Fibroblast of skin of left quadriceps (primary cell): ENCODE data around the gene CADM1.
A peak's percentile ranks its signal among the peaks of the same experiment; 100 is the strongest.

Source experiments
- DNase-seq, 2 experiments: peaks; one replicate each; pipeline ENCODE4 v3.0.0-alpha.2; 2013; ENCODE audit warnings: low read depth in 2 of 2

Gene CADM1

DNA sequence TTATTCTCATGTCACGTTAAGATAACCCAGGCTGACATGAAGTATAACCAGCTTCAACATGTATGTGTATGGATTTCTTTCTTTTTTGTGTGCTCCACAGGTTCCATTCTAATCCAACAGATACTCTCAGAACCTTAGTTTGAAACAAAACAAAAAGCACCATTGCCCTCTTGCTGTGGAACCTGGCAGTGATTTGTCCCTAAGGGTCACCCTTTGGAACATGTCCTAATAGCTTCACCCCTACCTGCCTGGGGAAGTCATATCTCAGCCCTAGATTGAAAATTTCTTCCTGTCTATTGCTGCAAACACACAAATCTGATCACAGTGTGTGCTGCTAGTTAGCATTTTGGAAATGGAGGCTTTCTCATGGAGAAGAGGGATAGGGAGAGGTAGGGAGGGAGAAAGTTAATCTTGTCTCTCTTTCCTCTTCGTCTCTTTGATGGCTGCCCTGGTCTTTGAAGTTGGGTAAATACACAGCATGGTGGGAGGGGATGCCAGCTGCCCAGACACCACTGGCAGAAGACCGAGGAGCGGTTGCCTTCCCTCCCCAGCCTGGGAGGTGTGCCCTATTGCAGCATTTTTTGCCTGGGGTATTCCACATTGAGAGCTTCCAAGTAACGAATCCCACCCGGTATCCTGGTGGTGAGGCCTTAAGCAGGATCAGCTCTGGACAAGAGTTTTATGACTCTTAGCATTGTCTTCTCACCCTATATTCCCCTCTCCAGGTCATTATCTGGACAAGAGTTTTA, 11.6 kb upstream of the CADM1 start:
- no peak for DNase-seq

DNA sequence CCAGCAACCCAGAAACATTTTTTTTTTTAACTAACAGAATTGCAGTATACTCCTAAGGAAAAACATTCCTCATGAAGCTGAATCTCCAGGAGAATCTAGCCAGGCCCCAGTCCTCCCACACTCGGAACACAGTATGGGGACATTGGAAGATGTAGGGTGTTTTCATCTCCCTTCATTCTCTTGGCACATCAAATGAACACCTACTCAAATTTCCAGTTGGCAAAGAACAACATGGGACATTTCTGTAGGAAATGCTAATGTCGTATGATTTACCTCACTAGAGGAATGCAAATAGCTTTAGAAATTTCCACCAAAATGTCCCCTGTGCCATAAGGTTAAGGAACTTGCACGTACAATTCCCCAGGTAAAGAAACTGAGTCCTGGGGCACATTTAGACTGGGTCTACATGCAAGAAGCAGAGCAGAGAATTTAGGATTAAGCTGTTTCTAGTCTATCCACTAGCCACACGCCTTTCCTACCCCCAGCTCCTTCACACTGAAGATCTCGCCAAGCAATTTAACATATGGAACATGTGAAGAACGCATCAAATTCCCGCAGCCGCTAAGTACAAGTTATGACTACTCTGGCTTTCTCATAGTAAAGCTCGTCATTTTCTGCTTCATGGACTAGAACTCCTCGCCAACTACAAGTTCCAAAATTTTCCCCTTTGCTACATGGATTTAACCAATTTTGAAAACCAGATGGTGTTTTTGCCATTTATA, 2.9 kb upstream of the CADM1 start:
- no peak for DNase-seq

DNA sequence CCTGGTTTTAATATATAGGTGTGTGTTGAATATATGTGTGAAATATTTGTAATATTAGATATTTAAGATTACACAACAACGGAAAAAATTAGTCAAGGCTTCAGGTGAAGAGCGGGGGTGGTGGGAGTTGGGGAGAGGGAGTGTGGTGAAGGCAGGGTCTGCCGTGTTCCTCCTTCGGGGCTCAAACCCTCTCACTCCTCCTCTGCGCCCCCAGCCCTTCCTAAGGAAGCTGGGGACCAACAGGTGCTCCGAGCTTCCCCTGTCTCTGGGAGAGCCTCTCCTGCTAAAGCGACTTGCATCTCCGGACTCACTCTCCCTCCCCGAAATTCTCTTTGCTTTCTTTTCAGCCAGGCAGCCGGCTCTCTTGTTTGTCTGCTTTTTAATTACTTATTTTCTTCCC, 960 bp upstream of the CADM1 start:
- DNase-seq, result no peak

DNA sequence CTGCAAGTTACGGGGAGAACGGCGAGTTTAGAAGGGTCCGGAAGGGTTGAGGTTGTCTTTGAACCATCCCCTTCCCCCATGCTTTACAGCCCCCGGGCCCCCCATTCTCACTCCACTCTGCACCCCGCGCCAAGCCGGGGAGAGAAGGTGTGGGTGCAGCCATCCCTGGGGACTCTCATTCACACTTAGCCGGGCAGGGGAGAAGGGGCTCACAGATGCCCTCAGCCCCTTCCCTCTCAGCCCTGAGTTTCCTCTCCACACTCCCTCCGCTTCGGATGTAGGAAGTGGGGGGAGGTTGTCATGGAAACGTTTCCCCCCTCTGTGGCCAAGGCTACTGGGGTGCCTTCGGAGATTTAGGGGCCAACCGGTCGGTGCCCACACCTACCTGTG, 334 bp downstream of the CADM1 start:
- DNase-seq, result no peak

DNA sequence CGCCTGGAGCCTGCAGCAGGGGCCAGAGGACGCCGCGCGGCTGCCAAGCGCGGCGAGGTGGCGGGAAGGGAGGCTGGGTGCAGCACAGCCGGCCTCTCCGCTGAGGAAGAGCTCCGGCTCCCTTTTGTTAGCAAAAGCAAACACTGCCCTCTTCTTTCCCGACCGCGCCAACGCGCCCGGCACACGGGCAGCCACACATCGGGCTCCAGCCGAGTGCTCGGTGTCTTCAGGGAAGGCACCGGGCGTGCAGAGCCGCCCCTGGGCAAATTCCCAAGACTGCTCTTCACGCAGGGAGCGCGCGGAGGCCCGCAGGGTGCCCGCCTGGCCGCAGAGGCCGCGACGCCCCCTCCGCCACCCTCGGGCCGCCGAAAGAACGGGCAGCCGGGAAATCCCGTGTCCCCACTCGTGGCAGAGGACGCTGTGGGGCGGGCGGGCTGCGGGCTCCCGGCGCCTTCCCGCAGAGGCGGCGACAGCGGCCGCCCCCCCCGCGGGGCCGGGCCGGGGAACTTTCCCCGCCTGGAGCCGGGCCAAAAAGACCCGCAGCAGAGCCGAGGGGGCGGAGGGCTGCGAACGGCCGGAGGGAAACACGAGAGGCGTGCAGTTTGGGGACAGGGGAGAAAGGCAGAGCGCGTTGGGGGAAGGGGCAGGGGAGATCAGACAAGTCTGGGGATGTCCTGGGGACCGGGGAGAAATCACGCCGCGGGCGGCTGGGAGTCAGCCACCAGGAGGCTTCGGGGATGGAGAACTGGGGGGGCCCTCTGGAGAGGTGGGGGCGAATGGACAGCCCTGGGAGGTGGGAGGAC, 931 bp downstream of the CADM1 start:
- DNase-seq, result peak; percentile 49 to 53

DNA sequence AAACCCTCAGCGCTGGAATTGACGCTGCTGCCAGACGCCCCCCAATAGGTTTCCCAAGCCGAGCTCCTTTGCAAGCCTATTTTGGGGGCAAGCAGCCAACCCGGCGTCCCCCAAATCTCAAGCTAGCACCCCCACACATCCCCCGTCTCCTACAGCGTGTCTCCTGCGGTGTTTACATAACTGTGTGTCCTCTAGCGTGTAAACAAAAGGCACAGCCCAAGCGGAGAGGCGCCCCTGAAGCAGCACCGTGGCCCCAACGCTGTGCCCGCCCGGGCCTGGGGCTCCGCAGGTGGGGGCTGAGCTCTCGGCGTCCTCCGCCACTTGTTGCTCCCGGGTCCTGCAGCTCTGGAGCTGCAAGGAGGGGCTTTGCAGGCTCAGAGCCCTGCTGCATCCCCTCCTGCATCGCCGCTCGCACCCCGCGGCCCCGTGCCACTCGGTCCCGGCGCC, 1.6 kb downstream of the CADM1 start:
- DNase-seq, result no peak

DNA sequence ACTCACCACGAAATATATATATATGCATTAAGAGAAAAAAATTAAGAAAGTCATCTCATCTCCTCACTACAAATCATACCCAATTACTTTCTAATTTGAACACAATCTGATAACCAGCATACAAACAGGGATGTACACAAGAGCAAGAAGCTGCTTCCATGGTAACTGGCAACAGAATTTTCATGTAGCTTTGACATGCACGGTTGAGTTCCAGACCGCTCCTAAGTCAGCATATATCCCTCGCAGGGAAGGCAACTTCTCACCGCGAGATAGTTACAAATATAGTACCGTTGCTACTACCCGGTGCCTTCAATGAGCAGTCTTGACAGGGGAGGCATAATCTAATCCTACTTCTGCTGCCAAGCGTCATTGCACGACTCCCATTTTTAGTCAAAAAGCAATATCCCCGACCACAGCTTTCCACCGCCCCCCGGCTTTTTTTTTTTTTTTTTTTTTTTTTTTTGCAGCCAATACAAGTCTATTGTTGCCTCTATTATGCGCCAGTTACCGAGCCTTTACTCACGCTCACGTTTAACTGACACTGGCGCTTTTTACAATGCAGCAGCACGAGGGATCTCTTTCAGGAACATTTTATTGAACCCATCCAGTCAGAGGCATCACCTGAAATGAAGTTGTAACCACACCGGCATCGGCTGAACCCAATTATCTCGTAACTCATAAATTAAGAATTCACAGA, 2.2 kb downstream of the CADM1 start:
- no peak for DNase-seq

DNA sequence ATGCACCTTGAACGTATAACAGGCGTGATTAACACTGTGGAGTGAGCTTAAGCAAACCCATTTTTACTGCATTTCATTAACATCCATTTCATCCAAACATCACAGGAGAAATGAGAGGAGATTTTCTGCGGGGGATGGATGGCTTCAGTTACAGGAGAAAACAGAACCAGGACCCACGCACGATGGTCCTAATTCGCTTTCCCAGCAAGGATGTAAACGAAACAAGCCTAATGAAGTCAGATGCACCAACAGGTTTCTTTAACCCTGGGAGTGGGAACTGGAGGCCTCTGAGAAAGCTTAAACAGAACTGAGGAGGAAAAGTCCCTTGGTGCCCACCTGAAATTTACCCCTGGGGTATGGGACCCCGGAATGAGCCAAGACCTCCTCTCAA, 2.7 kb downstream of the CADM1 start:
- no peak for DNase-seq

DNA sequence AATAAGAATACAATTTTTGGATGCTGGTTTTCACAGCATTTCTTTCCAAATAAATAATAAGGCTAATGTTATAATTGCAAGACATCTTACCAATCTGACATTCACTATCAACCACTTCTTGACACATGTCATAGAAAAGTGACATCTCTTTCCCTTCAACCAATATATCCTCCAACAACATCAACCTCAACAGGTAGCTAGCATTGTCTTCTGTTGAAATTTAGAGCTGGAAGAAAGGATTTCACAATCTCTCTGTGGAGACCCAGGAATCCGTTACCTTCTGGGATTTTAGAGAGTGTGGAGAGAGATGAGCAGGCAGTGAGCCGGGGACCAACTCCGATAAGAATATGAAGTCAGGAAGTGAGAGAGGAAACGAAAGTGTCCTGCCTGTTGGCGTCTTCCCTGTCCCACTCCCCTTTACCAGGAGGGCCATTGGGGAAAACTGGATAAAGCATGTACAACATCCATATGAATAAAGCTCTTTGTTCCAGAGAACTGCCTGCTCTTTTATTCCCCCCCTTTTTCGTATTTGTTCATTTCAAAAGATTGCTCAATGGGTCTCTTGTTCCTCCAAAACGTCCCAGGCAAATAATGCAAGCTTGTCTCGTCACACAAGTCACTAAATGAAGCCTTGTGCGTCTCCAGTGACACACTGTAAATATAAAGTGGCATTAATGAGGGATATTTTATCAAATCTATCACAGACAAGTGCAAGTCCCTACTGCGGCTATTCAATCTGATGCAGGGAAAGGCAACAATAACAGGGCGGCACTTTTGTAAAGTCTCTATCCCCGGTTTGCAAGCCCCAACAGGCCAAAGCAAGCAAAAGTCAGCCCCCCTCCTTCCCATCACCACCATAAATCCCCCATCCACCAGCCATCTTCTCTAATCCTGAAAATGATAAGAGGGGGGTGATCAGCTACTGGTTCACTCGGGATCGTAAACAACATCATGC, 3.4 kb downstream of the CADM1 start:
- DNase-seq, result no peak

DNA sequence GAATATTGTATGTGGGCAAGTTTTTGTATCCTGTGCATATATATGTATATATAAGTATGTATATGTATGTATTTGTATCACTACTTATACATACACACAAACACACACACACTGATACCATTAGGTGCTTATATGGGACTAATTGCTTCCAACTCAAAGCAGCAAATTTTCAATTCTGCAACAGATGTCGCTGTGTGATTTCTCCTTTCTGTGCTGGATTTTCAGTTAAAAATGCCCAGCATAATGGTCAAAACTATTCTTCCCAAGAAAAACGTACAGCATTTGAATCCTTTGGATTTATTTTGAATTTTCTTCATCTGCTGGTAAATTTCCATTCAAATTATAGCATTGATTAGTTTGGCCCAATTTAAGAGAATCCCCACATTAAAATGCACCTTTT, 4.3 kb downstream of the CADM1 start:
- DNase-seq, result no peak

DNA sequence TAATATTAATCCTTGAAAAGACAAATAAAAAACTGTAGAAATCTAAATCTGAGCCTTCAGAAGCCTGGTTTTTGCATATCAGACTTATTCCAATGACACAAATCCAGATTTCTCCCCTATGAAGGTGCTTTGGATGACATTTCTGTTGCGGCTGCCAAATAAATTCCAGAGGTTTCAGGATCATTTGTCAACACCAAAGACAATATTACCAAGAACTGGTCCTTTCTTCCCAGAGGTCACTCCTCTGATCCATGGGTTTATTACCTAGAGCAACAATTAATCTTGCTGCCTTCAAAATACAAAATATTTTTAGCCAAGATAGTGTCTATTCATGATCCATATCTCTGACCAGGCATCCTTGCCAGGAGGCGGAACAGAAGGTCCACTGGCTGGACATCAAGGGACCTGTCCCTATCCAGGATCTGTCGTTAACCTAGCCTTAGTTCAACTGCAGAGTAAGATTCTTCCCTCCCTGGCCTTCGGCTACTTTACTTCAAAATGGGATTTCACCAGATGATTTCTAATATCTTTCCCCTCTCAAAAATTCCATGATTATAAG, 4.9 kb downstream of the CADM1 start:
- no peak for DNase-seq

DNA sequence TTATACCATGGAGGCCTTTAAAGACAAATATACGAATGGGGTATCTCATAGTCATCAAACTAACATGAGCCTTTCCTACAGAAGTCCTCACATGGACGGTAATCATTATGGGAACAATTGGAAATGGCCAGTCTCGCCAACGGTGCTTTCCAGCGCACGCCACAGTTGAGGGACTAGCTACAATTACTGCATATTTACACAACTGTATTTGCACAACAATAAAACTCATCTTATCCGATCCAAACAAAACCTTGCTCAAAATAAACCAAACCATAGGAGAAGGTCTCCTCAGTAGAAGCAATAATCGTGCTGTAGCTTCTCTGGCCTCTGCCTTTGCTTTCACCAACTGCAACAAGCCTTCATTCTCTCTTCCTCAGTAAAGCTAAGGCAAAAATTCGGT, 5.9 kb downstream of the CADM1 start:
- no peak for DNase-seq

DNA sequence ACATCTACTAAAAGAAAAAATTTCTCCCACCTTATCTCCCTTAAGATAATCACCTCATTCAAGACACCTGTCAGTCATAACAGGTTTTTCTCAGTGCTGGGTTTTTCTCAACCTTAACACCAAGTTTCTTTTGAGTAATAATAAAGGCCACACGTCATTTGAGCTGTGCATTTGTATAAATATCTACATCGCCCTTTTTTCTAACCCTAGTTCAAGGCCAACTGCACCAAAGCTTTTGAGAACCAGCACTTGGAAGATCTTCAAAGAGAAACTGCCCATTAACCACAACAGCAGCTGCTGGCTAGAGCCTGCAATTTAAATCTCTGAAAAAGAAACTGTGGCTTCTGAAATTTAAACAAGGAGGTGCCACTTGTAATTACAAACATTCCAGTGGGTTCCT, 6.9 kb downstream of the CADM1 start:
- no peak for DNase-seq

DNA sequence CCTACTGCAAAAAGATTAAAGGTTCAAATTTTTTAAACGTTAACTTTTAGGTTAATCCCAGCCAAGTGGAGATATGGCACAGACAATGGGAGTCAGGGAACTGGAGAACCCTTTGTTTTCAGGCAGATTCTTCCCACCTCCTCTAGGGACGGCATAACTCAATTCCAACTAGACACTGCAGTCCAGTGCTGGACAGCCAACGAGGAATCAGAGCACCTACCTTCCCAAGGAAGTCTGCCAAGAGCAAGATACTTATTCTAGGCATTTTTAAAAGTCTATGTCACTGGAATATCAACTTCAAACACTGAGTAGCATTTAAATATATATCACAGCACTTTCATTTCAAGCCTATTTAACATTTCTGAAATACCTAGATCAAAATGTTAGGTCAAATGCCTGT, 7.3 kb downstream of the CADM1 start:
- no peak for DNase-seq

DNA sequence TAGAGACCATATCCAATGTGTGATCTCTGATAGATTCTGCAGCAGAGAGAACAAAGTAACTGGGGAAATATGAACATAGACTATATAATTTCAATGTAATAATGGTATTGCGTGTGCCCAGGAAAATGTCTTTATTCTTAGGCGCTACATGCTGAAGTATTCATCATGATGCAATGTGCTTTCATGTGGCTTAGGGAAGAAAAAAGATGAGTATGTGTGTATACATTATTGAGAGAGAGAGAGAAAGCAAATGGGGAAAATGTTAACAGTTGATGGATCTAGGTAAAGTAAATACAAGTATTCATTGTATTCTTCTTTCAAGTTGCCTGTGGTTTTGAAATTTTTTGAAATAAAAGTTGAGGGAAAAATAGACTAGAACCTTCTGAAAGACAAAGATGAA, 10.3 kb downstream of the CADM1 start:
- DNase-seq, result no peak

DNA sequence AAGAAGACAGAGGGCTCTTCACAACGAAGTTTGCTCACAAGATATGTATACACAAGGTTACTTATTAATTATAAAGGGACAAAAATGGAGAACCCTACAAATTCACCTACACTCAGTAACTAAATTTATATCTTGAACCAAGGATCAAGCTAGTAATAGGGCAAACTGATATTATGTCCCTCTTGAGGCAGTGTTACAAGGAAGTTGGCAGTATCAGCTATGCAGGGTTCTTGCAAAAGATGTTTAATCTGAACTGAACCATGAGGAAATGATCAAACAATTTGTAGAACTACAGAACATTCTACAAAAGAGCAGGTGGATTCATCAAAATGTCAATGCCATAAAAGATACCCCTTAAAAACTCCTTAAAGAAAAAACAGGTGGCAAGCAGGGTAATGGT, 10.7 kb downstream of the CADM1 start:
- DNase-seq, result no peak

DNA sequence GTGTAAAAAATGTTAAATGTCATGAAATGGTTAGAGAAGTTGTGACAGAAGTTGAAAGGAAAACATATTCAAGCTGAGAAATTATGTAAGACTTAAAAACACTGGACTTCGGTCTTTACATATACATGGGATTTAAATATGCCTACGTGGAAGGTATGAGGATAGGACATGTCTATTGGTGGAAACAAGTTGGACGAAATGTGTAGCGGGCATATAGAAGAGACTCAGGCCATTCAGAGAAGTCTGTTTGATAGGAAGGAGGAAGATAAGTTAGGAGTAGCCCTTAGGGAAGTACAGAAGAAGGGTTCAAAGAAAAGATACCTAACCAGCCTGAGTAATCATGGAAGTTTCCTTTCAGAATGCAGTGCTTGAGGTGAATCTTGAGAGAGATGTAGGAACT, 14.7 kb downstream of the CADM1 start:
- DNase-seq, result no peak

DNA sequence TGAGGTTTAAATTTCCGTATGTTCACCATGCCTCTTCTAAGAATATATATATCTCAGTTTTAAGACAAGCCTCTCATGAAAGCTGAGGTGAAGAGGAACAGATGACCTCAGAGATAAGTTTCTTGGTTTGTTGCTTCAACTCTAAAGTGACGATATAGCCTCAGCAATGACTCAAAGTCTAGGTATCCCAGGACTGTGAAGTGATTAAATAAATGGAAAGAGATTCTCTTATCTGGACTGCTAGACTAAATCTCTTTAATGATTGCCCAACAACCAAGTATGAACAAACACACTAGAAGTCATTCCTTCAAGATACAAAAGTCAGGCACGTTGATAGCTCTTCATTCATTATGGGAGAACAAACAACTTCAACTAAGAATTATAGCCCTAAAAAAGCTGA, 15.3 kb downstream of the CADM1 start:
- peak; percentile 65 to 69 for DNase-seq

DNA sequence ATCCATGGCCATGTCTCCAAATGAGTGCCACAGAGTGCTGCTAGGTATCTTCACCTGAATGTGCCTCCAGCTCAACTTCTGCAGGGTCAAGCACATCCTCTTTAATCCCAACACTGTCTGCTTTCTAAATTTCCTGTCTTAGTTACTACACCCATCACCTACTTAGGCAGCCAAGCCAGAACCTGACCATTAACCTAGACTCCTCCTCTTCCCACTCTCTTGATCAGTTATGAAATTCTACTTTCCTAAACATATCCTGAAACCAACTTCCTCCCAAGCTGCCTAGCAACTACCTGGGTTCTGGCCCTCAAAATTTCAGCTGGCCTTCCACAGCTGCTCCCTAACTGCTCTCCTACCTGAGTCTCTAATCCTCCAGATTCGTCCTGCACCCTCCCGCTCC, 22.7 kb downstream of the CADM1 start:
- DNase-seq, result no peak

DNA sequence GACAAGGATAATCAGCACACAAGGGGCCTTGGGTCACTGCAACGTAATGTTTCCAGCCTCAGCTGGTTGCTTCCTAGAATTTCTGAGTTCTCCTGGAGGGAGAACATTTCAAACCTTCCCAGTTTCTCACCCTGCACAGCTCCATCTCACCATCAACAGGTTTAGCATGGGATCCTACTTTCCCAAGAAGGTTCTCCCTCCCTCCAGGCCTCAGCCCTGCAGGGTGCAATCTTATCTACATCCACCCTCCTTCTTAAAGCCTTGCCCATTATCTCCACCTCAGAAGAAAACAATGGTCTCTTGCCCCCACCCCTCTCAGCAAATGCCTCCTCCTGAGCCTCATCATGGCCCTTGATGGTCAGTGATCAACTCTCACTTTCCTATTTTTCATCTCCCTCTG, 23.6 kb downstream of the CADM1 start:
- DNase-seq, result no peak

DNA sequence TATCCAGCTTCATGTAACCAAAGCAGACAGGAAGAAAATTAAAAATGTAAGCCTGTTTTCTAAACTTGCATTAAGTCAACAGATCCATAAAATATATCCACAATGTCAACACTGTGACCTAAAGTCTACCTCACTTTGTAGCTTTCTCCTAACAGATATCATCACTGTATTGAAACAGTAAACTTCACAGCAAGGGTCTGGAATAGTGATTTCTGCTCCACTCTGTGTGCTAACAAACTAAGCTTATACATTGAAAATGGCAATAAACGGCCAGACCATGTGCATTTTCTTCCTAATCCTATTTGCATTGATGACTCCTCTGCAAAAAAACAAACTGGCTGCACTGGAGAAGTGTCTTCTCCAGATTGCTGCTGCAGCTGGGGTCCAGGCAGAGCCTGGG, 26.8 kb downstream of the CADM1 start:
- no peak for DNase-seq
